Activated naive CD8-positive, alpha-beta T cell treated with anti-CD3 and anti-CD28 coated beads, Interleukin-2, amount 50 U/mL, for 24 hours (primary cell): ENCODE measurements around the gene MICAL3.

ENCODE experiments used
- ATAC-seq: fragments of 150-1000 bp; cut with Tn5 transposase; one replicate; pipeline ENCODE4 v1.10.0; 2021
- DNase-seq: peaks from one replicate; pipeline ENCODE4 v3.0.0; 2021
- H3K27ac Mint-ChIP-seq: one replicate; pipeline ENCODE4 v1.8.0; 2021; ENCODE audit warnings: mild to moderate bottlenecking, mixed read lengths
- H3K27me3 Mint-ChIP-seq: one replicate; pipeline ENCODE4 v1.8.0; 2021; ENCODE audit warnings: mixed read lengths
- H3K36me3 Mint-ChIP-seq: one replicate; pipeline ENCODE4 v1.8.0; 2021; ENCODE audit warnings: low read depth, mixed read lengths
- H3K4me1 Mint-ChIP-seq: one replicate; pipeline ENCODE4 v1.8.0; 2021; ENCODE audit warnings: mixed read lengths
- H3K4me3 Mint-ChIP-seq: one replicate; pipeline ENCODE4 v1.8.0; 2021; ENCODE audit warnings: mild to moderate bottlenecking, moderate library complexity, mixed read lengths
- H3K9me3 Mint-ChIP-seq: one replicate; pipeline ENCODE4 v1.8.0; 2021; ENCODE audit warnings: mixed read lengths

The MICAL3 gene

DNA sequence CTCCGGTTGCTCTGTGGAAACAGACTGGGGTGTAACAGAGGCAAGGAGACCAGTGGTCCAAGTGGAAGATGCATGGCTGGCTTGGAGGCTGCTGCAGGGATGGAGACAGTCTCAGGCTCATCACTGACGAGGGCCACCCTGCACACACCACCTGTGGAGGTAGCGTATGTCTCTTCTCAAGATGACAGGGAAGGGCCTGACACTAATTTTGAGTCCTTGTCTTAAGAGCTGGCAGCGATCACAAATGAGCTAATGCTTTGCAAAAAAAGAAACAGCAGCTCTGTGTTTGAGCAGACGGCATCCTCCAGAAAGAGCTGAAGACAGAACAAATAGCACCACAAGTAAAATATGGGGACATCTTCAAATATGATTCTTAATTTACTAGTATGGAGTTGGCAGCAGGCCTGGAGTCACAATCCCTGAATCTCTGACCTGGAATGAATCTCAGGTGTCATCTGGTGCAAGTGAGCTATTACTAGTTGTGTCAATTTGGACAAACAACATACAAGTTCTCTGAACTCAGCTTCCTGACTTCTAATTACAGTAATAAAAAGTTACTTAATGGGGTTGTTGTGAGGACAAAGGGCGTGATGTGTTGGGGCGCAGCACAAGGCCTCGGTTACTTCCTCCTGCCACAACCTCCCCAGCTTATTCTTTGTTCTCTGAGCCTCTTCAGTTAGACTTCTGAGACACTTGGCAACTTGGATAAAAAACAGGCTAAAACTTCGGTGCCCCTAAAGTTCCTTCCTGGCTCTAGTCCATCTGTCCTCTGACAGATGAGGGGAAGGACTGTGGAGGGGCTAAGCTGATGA, 154.9 kb downstream of the MICAL3 start:
- Mint-ChIP-seq H3K27me3 (no peaks in the 10 kb centered on the region), H3K27ac (no peak overlapping the region), H3K36me3 (peaks cover 15% of the 10 kb centered on the region), H3K9me3 (no peaks in the 10 kb centered on the region), H3K4me3 (no peak overlapping the region), H3K4me1 (no peaks in the 10 kb centered on the region)
- no peak for DNase-seq
- ATAC-seq, result no peak

DNA sequence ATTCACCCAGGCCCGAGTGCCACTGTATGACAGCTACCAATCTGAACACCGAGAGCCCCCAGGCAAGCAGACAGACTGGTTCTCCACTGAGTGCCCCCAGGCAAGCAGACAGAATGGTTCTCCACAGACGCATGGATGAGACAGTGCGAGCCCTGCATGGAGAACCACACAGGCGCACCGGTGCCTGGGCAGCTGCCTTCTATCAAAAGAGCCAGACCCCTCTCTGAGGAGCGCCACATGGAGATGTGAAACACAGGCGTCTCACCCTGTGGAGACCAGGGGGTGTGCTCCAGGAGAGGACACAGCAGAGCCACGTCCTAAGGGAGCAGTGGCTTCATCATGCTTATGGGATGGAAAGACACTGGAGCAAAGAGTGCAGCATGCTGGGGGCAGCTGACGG, 155.6 kb downstream of the MICAL3 start:
- H3K27me3 Mint-ChIP-seq, result no peaks in the 10 kb centered on the region
- H3K4me1 Mint-ChIP-seq, result no peaks in the 10 kb centered on the region
- peaks cover 19% of the 10 kb centered on the region for H3K36me3 Mint-ChIP-seq
- H3K27ac Mint-ChIP-seq, result no peak overlapping the region
- ATAC-seq (no peak), DNase-seq (no peak)
- no peak overlapping the region for H3K4me3 Mint-ChIP-seq
- H3K9me3 Mint-ChIP-seq, result no peaks in the 10 kb centered on the region

DNA sequence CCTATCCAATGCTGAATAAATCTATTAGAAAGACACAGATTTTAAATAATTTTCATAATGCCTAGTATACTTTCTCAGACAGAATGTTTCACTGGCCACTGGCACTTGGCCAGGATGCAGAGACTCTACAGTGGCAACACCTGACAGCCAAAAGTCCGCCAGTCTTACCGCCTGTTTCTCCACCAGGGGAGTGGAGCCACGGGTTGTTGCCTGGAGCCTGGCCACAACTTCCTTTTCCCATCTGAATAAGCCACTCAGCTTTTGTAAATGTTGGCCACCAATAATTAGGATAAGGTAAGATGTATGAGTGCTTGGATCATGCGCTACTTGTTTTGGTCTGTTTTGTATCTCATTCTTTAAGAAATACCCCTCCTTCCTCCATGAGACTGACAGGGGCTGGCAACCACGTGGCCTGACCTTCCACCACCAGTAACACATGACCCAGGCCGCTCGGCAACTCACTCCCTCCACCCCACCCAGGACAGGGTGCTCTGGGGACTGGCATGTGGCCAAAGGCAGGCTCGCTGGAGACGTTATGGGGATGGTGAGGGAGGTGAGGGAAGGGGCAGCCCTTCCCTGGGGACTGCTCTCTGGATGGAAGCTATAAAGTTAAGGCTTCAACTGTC, 157.1 kb downstream of the MICAL3 start:
- no peak for ATAC-seq
- Mint-ChIP-seq H3K27ac (no peak overlapping the region), H3K36me3 (peaks cover 18% of the 10 kb centered on the region), H3K4me1 (peaks cover 5% of the 10 kb centered on the region), H3K27me3 (no peaks in the 10 kb centered on the region), H3K9me3 (no peaks in the 10 kb centered on the region), H3K4me3 (no peak overlapping the region)
- DNase-seq, result no peak

DNA sequence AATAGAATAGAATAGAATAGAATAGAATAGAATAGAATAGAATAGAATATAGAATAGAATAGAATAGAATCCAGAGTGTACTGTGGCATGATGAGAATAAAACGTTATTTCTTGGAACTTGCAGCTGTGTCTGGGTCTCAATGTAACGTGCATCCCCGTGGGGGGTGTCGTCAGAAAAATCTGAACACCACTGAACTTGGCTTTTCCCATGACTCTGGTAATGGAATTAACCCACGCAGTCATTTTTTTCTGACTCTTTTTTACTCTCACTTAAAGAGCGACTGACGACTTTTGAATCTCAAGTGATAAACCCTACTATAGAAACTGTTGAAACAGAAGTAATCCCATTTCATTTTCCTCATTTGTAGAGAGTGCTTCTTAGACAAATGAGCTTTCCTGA, 157.7 kb downstream of the MICAL3 start:
- Mint-ChIP-seq H3K4me1 (peaks cover 5% of the 10 kb centered on the region), H3K4me3 (no peak overlapping the region), H3K27me3 (no peaks in the 10 kb centered on the region), H3K27ac (no peak overlapping the region), H3K36me3 (peaks cover 18% of the 10 kb centered on the region), H3K9me3 (no peaks in the 10 kb centered on the region)
- ATAC-seq (no peak), DNase-seq (no peak)

DNA sequence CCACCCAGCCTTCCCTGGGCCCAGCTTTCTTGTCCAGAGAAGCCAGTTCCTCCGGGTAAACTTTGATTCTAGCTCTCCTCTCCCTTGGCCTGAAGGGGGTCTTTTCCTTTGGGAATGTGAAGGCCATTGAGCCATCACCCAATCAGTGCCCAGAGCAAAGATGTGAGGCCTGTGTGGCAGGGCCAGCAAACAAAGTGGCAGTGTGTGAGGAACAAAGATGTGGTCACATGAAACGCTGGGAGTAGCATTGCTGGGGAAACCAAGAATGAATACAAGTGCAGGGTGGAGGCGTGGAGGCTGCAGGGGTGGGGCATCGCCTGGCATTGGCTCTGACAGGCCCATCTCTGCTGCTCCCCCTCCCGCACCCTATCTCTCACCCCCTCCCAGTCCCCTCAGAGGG, 158.2 kb downstream of the MICAL3 start:
- no peak for DNase-seq
- H3K9me3 Mint-ChIP-seq, result no peaks in the 10 kb centered on the region
- peaks cover 5% of the 10 kb centered on the region for H3K4me1 Mint-ChIP-seq
- H3K4me3 Mint-ChIP-seq, result no peak overlapping the region
- H3K36me3 Mint-ChIP-seq, result peaks cover 15% of the 10 kb centered on the region
- no peak for ATAC-seq
- no peaks in the 10 kb centered on the region for H3K27me3 Mint-ChIP-seq
- no peak overlapping the region for H3K27ac Mint-ChIP-seq

DNA sequence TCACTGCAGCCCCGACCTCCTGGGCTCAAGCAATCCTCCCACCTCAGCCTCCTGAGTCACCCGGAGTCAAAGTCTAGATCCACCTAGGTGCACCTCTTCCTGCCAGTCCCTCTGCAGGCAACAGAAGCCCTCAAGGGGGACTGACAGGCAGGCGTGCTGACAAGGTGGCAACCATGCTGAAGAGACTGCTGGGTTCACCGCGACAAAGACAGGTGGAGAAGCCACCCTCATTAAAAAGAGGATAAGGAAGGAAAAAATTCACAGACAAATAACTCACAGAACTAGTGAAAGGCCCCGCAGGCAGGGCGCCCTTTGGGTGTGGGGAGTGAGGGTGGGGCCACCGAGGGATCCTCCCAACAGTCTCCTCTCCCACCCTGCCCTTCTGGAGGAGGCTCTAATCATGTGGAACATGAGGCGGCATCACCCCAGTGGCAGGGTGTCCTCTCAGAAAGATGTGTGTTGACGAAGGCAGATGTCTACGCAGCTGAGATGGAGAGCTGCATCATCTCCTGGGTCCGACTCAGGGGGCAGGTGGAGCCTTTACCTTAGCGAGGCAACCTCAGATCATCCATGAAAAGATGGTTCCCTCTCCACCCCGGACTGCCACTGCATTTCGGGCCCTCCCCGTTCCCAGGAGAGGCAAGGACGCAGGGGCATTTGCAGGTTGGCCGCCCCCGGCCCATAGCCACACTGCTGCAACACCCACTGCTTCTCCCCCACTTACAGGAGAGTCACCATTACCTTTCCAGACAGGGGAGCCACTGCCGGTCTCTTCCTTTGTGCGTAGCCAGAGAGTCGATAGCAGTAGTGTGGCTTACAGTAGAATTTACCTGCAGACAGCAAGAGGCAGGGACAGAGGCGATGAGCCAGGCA, 158.9 kb downstream of the MICAL3 start:
- H3K27ac Mint-ChIP-seq, result no peak overlapping the region
- ATAC-seq (no peak), DNase-seq (no peak)
- peaks cover 15% of the 10 kb centered on the region for H3K36me3 Mint-ChIP-seq
- H3K4me1 Mint-ChIP-seq, result peaks cover 5% of the 10 kb centered on the region
- H3K27me3 Mint-ChIP-seq, result no peaks in the 10 kb centered on the region
- H3K4me3 Mint-ChIP-seq, result no peak overlapping the region
- H3K9me3 Mint-ChIP-seq, result no peaks in the 10 kb centered on the region

DNA sequence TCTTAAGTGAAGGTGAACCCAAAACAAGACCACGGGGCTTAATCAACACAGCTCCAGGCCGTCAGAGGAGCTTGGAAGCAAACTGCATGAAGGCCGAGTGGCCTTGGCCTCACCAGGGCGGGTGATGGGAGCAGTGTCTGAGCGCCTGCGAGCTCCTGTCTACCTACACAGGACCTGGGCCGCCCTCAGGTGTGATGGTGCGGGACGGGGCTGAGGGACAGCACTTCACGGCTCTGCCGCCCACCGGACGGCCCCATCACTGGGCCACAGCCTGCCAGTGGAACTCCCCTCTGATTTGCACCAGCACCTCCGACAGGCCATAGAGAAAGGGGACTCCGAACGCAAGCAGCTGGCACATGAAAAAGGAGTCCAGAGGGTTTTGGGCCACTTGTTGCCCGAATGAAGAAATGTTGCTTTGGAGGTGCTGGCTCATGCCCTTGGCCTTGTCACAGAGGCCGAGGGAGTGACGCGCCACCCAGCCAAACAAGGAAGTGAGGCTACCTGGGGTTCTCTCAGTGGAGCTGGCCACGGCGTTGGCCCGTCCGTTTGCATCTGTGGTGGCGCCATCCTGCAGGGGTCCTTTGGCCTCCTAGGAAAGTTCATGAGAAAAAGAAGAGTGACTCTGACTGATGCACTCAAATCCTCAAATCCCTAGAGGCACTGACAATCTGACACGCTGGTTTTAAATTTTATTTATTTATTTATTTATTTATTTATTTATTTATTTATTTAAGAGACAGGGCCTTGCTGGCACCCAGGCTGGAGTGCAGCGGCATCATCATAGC, 159.8 kb downstream of the MICAL3 start:
- H3K4me1 Mint-ChIP-seq, result peaks cover 5% of the 10 kb centered on the region

DNA sequence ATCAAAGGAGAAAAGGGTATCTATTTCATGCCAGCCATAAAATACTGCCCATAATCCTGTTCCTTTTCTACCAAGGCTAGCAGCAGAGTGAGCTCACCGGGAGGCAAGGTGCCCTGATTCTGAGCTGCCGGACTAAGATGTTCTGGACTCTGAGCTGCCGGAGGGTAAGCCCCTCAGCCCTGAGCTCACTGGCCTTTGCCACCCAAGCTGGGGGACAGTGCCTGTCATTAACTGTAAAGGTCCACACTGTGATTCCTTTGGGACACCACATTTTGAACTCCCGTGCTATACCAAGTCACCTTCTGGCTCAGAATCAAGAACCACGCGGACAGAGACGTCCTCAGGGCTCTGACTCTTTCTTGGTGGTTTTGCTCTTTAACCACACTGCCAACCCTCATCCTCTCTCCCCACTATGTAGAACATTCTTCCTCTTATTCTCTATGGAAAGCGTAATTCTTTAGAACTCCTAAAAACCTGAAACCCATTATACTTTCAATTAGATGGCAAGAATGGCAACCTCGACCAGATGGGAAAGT, 161.6 kb downstream of the MICAL3 start:
- Mint-ChIP-seq H3K36me3 (peaks cover 9% of the 10 kb centered on the region), H3K9me3 (no peaks in the 10 kb centered on the region), H3K4me1 (peaks cover 5% of the 10 kb centered on the region), H3K27ac (peak overlapping the region; percentile 16), H3K4me3 (no peak overlapping the region), H3K27me3 (no peaks in the 10 kb centered on the region)
- ATAC-seq (no peak), DNase-seq (no peak)

More for the DNA sequence above, 159.8 kb downstream of the MICAL3 start:
- DNase-seq, result no peak
- Mint-ChIP-seq H3K4me3 (no peak overlapping the region), H3K9me3 (no peaks in the 10 kb centered on the region), H3K27me3 (no peaks in the 10 kb centered on the region), H3K27ac (no peak overlapping the region), H3K36me3 (peaks cover 12% of the 10 kb centered on the region)
- no peak for ATAC-seq

DNA sequence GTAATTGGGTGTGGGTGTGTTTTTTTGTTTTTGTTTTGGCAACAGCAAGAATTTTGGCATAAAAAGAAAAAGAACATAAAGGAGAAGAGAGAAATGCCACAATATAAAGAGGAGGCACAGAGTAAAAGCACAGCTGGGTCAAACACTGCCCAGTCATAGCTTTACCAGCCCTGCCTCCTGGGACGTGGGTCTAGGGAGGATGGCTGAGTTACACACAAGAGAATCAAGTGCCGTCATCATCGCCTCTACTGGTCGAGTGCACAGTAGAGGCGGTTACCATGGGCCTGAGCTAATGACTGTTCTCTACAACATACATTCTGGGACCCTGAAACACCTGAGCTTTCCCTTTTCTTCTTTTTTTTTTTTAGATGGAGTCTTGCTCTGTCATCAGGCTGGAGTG, 162.5 kb downstream of the MICAL3 start:
- H3K27me3 Mint-ChIP-seq, result no peaks in the 10 kb centered on the region
- H3K27ac Mint-ChIP-seq, result no peak overlapping the region
- no peak overlapping the region for H3K4me3 Mint-ChIP-seq
- H3K4me1 Mint-ChIP-seq, result peaks cover 5% of the 10 kb centered on the region
- no peaks in the 10 kb centered on the region for H3K9me3 Mint-ChIP-seq
- H3K36me3 Mint-ChIP-seq, result peaks cover 9% of the 10 kb centered on the region
- ATAC-seq (no peak), DNase-seq (no peak)

DNA sequence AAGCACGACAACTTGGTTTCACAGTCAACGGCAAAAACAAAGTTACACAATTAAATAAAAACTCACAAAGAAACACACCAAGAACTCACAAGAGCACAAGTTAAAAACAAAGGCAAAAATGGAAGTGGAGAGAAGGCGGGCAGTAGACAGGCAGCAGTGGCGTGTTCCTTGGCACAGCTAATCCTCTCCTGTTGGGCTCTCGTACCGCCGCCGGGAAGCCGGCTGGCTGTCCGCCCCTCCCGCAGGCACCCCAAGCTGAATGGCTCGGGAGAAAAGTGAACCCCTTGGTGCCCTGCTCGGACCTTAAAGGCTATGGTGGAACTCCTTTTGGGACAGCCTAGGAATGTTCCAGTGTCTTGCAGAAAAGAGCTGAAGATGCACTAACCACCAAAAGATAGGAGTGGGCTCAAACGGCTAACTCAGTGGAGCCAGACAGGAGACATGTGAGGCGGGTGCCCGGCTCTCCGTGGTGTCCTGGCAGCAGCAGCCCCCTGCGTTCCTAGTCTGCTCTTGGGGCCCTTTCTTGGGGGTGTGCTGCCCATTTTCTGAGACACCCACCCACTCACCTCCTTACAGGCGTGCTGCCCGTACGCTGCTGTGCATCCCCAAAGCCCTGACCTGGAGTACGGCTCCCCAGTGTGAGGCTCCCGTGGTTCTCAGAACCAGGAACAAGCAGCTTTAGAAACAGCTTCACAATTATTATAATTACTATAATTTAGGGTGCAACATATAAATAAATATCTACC, 164.0 kb downstream of the MICAL3 start:
- H3K27ac Mint-ChIP-seq, result no peak overlapping the region
- ATAC-seq, result no peak
- H3K4me3 Mint-ChIP-seq, result no peak overlapping the region
- H3K27me3 Mint-ChIP-seq, result no peaks in the 10 kb centered on the region
- H3K4me1 Mint-ChIP-seq, result peaks cover 5% of the 10 kb centered on the region
- DNase-seq, result no peak
- peaks cover 7% of the 10 kb centered on the region for H3K36me3 Mint-ChIP-seq
- H3K9me3 Mint-ChIP-seq, result no peaks in the 10 kb centered on the region

DNA sequence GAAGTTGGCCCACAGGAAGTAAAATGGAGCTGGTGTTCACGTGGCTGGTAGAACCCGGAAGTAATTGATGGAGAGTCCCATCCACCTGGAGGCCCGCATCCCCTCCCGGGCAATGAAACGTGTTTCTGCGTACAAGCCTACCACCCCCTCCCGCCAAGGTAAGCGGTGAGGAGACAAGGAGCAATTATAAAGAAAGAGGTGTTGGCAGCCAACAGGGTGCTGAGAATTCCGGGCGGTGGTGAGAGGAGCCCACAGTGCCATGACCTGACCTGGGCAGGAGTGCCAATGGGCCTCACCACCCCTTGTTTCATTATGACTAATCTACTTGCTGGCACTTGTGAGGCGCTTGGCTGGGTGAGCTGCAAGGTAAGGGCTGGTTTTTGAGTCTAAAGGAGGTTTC, 166.3 kb downstream of the MICAL3 start:
- Mint-ChIP-seq H3K27ac (no peak overlapping the region), H3K27me3 (no peaks in the 10 kb centered on the region), H3K36me3 (peaks cover 6% of the 10 kb centered on the region), H3K4me1 (peaks cover 5% of the 10 kb centered on the region), H3K9me3 (no peaks in the 10 kb centered on the region), H3K4me3 (no peak overlapping the region)
- DNase-seq (no peak), ATAC-seq (no peak)

DNA sequence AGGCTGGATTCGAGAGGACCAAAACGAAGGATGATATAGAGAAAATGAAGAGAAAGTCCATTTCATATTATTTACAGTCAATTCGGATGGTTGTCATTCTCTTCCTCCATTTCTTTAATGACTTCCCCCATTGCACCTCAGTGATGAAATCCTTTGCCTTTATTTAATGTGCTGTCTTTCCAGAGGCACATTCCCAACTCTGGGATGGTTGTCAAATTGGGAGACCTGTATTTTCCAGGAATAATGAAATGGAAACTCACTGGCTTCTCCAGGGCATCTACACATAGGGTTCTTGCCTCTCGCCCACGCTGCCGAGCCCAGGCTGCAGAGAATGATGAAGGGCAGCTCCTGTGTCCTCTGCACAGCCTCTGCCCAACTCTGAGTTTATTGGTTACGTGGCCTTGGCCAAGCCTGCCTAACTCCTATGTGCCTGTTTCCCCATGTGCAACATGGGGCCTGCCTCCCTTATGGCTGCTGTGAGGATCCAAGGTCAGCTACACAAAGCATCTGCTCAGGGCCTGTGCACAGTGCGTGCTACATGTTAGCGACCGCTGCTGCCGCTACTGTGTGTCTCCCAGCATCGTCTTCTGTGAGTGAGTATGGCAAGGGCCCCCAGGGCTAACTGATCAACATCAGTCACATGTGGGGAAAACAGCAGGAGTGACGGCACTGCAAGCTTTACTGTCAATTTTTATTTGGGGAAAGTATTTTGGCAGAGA, 168.6 kb downstream of the MICAL3 start:
- no peak for ATAC-seq
- no peaks in the 10 kb centered on the region for H3K27me3 Mint-ChIP-seq
- no peaks in the 10 kb centered on the region for H3K9me3 Mint-ChIP-seq
- H3K4me3 Mint-ChIP-seq, result no peak overlapping the region
- H3K4me1 Mint-ChIP-seq, result no peaks in the 10 kb centered on the region
- H3K27ac Mint-ChIP-seq, result no peak overlapping the region
- no peak for DNase-seq
- H3K36me3 Mint-ChIP-seq, result peaks cover 4% of the 10 kb centered on the region

DNA sequence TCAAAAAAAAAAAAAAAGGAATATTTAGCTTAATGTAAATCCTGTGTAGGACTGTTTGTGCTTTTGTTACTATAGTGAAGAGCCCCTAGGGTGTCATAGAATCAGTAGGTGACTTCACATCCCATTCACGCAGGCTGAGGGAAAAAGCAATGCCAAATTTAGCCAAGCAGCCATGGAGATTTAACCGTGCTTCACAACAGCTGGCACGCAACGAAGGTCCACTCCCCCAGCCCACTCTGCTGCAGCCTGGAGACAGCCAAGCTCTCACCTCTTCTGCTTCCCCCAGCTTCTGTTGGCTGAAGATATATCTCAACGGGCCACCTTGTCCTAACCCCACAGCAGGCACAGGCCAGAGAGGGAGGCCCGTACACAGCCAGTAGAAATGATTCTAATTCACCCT, 171.3 kb downstream of the MICAL3 start:
- no peak for DNase-seq
- no peaks in the 10 kb centered on the region for H3K27me3 Mint-ChIP-seq
- no peak overlapping the region for H3K4me3 Mint-ChIP-seq
- peaks cover 6% of the 10 kb centered on the region for H3K36me3 Mint-ChIP-seq
- no peaks in the 10 kb centered on the region for H3K4me1 Mint-ChIP-seq
- no peaks in the 10 kb centered on the region for H3K9me3 Mint-ChIP-seq
- no peak overlapping the region for H3K27ac Mint-ChIP-seq
- ATAC-seq, result no peak
